Fibroblast of the conjunctiva (primary cell): ENCODE data around the gene RBX1.
"Not testable (repeated sequence)": the region's sequence is repeated elsewhere in the genome, so short reads cannot be mapped to it uniquely, and the experiment has no call there.

Experiments
- DNase-seq: peaks from one replicate; pipeline ENCODE4 v3.0.0-alpha.2; 2010; ENCODE audit warnings: low read depth

Gene RBX1

GRCh38 chr22:40950962-40951794, at the start of gene RBX1:
Gene RBX1 (plus strand): TSS chr22:40951378. CDS start chr22:40951399, 21 bp downstream.
- peak; percentile 97 for DNase-seq

- DNase-seq: no peak
Measured at GRCh38 chr22:40904101-40904500, 47.1 kb upstream of the RBX1 start.

GRCh38 chr22:40908895-40909294, 42.3 kb upstream of the RBX1 start:
- no peak for DNase-seq

GRCh38 chr22:40911772-40912171, 39.4 kb upstream of the RBX1 start:
- DNase-seq: no peak

GRCh38 chr22:40912987-40913386, 38.2 kb upstream of the RBX1 start:
- DNase-seq: not testable (repeated sequence)

GRCh38 chr22:40919446-40919845, 31.7 kb upstream of the RBX1 start:
- DNase-seq: no peak

- no peak for DNase-seq
Measured at GRCh38 chr22:40920526-40920925, 30.7 kb upstream of the RBX1 start.

GRCh38 chr22:40922484-40923303, 28.5 kb upstream of the RBX1 start:
- DNase-seq: peak; percentile 59

GRCh38 chr22:40928657-40929056, 22.5 kb upstream of the RBX1 start:
- no peak for DNase-seq

GRCh38 chr22:40932396-40932795, 18.8 kb upstream of the RBX1 start:
- no peak for DNase-seq

GRCh38 chr22:40939202-40939601, 12.0 kb upstream of the RBX1 start:
- DNase-seq: no peak

GRCh38 chr22:40951795-40952605, 822 bp downstream of the RBX1 start:
- no peak for DNase-seq

GRCh38 chr22:40953471-40953870, 2.3 kb downstream of the RBX1 start:
- no peak for DNase-seq

GRCh38 chr22:40954113-40954512, 2.9 kb downstream of the RBX1 start:
- no peak for DNase-seq

GRCh38 chr22:40955571-40955970, 4.4 kb downstream of the RBX1 start:
- DNase-seq: peak; percentile 57

- DNase-seq: no peak
Measured at GRCh38 chr22:40957601-40958000, 6.4 kb downstream of the RBX1 start.

GRCh38 chr22:40958299-40958698, 7.1 kb downstream of the RBX1 start:
- no peak for DNase-seq

- DNase-seq: no peak
Measured at GRCh38 chr22:40960145-40960544, 9.0 kb downstream of the RBX1 start.

- DNase-seq: no peak
Measured at GRCh38 chr22:40965936-40966725, 15.0 kb downstream of the RBX1 start.

- no peak for DNase-seq
Measured at GRCh38 chr22:40966726-40967085, 15.5 kb downstream of the RBX1 start.

GRCh38 chr22:40967111-40967760, 16.1 kb downstream of the RBX1 start:
- no peak for DNase-seq
